Subcutaneous adipose tissue (tissue), 4 donors: ENCODE measurements around the gene DMD. TPM values are rescaled to one million over a fixed set of nuclear protein-coding genes. Genes with fewer than 3 reads are reported as not detected.

Experiments used
- CTCF ChIP-seq: fragments of 450-650 bp; IDR thresholded peaks from one replicate; pipeline ENCODE4 v1.5.1; 2016; ENCODE audit warnings: low read depth, mild to moderate bottlenecking, control low read depth, antibody characterized with exemption, moderate library complexity
- total RNA-seq, 4 donors: library from RNA; depleted of rRNA; stranded (reverse); fragments of >200 nt; gene quantifications; one replicate each; pipeline ENCODE4 v1.1.0, GENCODE V29; 2016

DMD gene
- total RNA-seq, 4 donors from 2014 or later: 35.7 to 87.2 (median 72.1) TPM

GRCh38 chrX:31563792-31564191, 1647.6 kb downstream of the DMD start:
- TF ChIP-seq CTCF: no peak

- TF ChIP-seq CTCF: no peak
Observed at GRCh38 chrX:31555506-31555905, 1655.8 kb downstream of the DMD start.

- no peak for TF ChIP-seq CTCF
Observed at GRCh38 chrX:31551913-31552312, 1659.4 kb downstream of the DMD start.

GRCh38 chrX:31550158-31550557, 1661.2 kb downstream of the DMD start:
- TF ChIP-seq CTCF: no peak

GRCh38 chrX:31547816-31548215, 1663.5 kb downstream of the DMD start:
- no peak for TF ChIP-seq CTCF

GRCh38 chrX:31547416-31547815, 1663.9 kb downstream of the DMD start:
- no peak for TF ChIP-seq CTCF

GRCh38 chrX:31546126-31546525, 1665.2 kb downstream of the DMD start:
- no peak for TF ChIP-seq CTCF

- no peak for TF ChIP-seq CTCF
Observed at GRCh38 chrX:31545726-31546125, 1665.6 kb downstream of the DMD start.
